HG03521 (cell line): ENCODE results near the gene LRPAP1.
"Not testable (repeated sequence)": the region's sequence is repeated elsewhere in the genome, so short reads cannot be mapped to it uniquely, and the experiment has no call there.

Source experiments
- ATAC-seq: cut with Tn5 transposase; IDR thresholded peaks from one replicate; pipeline ENCODE4 v1.9.1; 2021; ENCODE audit warnings: mild to moderate bottlenecking, moderate library complexity; ENCODE audit not compliant: unreplicated experiment

The LRPAP1 gene

DNA sequence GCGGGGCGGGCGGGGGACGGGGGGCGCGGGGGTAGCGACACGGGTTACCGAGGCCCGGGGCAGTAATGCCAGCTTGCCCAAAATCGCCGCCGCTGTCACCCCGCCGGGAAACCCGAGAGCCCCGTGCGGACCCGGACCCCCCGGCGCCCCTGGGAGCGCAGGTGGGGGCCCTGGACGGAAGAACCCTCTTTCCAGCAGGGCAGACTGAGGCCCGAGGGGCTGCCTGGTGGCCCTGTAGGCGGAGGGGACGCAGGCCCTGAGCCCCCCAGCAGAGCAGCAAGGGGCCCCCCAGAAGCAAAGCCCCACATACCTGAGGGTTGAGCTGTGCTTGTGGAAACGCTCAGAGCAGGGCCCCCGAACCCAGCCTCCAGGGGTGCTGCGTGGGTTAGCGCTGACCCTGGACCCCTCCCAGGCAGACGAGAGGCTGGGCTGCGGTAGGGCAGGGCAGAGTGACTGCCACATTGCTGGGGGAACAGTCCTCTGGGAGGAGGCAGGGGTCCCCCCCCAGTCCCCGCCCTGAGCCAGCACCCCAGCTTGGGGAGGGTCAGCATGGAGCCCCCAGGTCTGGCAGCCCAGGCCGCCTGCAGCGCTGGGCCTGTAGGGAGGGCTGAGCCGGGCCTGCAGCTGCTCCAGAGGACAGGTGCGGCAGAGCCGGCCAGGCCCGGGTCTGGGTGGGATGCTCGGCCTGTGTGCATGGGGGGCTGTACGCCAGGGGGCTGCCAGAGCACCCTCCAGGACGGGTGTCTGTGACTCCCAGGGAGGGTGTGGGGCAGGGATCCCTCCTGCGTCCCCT is 68.5 kb downstream of the LRPAP1 start:
- no peak for ATAC-seq

DNA sequence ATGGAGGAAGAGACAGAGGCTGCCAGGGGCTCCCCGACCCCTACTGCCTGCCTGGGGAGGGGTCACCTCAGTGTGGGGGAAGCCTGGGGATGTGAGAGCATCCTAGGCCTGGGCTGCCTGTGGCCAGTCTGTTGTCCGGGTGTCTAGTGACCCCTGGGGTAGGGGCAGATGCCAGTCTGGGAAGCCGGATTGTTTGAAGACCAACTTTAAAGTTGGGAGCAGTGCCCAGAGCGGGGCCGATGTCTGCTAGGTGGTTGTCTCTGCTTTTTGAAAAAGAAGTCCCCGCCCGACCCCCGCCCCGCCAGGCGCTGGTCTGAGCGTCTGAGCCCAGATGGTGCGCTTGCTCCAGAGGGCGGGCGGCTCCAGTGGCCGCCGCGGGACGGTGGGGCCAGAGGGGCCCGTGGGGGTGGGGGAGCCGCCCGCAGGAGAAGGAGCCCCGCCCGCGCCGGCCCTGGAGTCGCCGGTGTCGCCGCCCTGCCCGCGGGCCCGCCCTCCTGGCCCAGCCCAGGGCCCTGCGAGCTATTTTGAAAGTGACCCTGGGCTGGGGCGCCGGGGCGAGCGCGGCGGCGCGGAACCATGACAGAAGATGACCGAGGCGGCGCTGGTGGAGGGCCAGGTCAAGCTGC is 69.3 kb downstream of the LRPAP1 start, which contains the start of gene DOK7:
TSS of gene DOK7 (plus strand) at position 517 of the 626 bp plus-strand sequence. CDS start at position 587, 70 bp downstream.
- no peak for ATAC-seq

DNA sequence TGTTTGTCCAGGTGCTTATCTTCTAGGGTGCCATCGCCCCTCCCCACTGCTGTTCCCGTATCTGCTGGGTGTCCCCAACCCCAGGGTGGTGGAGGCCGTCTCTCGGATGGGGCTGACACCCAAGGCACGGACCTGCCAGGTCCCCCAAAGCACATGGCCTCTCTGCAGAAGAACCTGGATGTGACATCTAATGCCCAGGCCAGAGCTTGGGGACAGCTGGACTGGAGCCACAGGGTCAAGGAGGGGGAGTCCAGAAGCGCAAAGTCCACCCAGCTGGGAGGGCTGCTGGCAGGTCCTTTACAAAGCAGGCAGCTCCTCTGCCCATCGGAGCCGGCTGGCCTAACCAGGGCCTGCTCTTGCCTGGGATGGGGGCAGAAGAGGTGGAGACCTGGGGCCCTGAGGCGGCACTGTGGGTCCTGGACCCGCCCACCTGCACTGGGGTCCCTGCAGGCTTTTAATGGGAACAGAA is 69.9 kb downstream of the LRPAP1 start:
- no peak for ATAC-seq

DNA sequence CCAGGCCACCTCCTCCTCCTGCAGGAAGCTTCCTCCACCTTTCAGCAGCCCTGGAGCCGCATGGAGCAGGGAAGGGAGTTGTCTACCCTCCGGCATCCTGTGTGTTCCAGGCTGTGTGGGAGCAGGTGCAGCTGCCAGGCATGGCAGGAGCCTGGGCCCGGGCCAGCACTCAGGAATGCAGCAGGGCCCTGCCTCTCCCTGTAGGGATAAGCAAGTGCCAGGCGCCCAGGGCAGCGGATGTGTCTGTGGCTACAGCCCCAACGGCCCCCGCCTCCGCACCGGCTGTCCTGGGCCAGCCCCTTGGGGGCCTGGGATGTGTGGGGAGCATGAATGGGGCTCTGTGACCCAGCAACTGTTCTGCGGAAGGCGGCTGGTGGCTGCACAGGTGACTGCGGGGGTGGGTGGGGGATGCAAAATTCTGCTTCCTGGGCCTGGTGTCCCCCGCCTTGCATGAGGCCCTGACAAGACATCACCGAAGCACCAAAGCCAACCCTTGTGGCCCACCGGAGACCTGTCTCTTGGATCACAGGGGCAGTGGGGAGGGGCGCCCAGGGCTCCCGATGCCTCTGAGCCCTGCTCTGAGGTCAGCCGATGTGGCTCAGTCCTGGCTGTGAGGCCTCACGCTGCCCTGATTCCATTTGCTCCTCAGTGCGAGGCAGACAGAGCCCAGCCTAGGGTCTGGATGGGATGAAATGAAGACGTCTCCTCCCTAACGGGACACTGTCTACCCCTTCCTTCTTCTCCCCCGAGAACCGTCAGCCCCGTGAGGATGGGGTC is 70.5 kb downstream of the LRPAP1 start:
- no peak for ATAC-seq

DNA sequence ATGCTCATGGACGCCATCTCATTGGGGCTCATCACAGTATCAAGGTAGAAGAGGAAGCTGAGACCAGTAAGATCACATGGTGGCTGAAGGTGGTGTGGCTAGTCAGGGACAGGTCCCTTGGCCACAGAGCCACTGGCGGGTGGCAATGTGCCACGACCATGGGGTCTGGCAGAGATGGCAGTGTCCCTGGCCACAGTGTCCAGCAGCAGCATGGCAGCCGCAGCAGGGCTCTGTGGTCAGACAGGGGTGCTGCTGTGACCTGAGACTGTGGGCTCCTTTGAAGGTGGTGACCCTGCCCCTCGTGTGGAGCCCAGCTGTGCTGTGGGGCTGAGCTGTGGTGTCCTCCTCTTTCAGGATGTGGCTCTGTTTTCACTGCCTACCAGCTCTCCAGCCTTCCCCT is 71.3 kb downstream of the LRPAP1 start:
- no peak for ATAC-seq

DNA sequence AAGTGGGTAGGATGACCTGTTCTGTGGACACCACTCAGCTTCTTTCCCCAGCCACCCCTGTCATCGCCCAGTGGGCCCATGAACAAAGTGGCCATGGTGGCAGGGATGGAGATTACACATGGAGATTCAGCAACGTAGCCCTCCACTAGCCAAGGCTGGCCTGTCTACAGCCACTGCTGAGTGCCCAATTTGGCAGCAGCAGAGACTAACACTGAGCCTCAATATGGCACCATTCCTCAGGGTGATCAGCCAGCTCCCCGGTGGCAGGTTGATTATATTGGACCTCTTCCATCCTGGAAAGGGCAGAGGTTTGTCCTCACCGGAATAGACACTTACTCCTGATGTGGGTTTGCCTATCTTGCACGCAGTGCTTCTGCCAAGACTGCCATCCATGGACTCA is 73.1 kb downstream of the LRPAP1 start:
- not testable (repeated sequence) for ATAC-seq

DNA sequence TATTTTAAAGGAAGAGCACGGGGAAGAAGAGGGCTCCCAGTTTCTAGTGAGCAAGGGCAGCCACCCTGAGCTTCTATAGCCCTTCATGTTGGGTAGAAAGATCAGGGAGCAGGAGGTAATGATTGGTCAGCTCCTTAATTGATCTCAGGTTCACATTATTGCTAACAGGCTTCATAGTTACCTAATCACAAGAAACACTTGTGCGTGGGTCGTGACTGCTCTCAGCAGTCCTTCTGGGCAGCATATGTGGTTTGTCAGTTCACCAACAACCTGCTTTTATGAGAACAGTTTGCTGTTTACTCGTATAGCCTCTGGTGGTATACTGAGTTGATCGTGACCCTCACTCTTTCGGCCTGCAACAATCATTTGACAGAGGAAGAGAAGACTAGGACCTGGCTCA is 73.9 kb downstream of the LRPAP1 start:
- ATAC-seq = no peak

DNA sequence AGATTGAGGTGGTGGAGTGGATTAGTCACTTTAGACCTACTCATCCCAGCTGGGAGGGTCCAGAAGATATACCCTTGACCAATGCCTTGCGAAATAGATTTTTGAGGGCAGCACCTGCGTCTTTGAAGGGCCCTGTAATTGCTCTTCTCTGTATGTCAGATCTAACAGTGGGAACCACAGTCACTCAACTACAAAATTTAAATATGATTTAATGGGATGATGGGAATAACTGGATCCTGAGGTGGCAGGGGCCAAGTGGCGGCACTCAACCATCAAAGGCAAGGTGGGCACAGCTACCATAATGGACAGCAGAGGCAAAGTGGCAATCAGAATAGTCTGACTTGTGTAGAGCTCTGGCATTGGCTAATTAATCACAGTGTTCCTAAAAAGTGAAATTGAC is 76.6 kb downstream of the LRPAP1 start:
- ATAC-seq = not testable (repeated sequence)
